ENCODE results near the gene GAL3ST1. TPM values are rescaled to one million over a fixed set of nuclear protein-coding genes. Genes with fewer than 3 reads are reported as not detected.
"Not testable (repeated sequence)": the region's sequence is repeated elsewhere in the genome, so short reads cannot be mapped to it uniquely, and the experiment has no call there.

The GAL3ST1 gene
- total RNA-seq, 1 donor from 2014 or later = 1.4 TPM

DNA sequence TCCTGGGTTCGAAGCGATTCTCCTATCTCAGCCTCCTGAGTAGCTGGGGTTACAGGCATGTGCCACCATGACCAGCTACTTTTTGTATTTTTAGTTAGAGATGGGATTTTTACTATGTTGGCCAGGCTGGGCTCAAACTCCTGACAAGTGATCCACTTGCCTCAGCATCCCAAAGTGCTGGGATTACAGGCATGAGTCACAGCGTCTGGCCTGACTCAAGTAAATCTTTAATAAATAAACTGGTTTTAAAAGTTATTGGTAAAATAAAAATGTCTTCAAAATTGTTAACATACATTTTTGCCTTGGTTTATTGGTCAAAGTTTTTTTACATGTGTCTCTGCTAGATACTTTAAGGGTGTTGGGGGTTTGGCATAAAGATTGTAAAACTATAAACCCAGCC lies 24.5 kb upstream of the GAL3ST1 start:
- DNase-seq (ENCODE audit: low spot score) = no peak
- no peak for ATAC-seq

DNA sequence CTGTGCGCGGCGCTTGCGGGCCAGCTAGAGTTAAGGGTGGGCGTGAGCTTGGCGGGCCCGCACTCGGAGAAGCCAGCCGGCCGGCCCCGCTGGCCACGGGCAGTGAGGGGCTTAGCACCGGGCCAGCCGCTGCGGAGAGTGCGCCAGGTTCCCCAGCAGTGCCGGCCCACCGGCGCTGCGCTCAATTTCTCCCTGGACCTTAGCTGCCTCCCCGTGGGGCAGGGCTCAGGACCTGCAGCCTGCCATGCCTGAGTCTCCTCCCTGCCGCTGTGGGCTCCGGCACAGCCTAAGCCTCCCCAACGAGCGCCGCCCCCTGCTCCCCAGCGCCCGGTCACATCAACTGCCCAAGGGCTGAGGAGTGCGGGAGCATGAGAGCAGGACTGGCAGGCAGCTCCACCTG lies 22.4 kb upstream of the GAL3ST1 start:
- ATAC-seq = no peak
- DNase-seq (ENCODE audit: low spot score) = no peak

DNA sequence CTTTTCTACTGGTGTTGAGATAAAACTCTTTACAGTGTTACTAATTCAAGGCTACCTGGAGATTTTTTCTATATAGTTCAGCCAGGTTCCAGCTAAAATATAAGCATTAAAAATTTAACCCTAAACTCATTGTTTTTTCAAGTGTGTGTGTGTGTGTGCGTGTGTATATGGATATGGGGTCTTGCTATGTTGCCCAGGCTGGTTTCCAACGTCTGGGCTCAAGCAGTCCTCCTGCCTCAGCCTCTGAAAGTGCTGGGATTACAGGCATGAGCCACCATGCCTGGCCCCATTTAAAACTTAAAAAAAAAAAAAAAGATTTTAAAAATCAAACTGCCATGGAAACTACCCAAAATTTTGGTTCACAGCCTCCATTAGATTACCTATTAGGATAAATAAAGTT lies 21.7 kb upstream of the GAL3ST1 start:
- DNase-seq (ENCODE audit: low spot score) (no peak), ATAC-seq (no peak)

DNA sequence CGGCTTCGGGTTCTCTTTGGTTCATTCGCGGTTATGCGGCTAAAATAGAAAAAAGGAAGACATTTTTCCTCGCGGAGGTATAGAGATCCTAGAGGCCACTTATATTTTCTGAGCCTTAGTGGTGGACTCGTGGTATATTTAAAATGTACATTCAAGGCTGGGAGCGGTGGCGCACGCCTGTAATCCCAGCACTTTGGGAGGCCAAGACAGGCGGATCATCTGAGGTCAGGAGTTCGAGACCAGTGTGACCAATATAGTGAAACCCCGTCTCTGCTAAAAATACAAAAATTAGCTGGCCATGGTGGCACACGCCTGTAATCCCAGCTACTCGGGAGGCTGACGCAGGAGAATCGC lies 17.9 kb upstream of the GAL3ST1 start:
- ATAC-seq; DNase-seq (ENCODE audit: low spot score): not testable (repeated sequence)

DNA sequence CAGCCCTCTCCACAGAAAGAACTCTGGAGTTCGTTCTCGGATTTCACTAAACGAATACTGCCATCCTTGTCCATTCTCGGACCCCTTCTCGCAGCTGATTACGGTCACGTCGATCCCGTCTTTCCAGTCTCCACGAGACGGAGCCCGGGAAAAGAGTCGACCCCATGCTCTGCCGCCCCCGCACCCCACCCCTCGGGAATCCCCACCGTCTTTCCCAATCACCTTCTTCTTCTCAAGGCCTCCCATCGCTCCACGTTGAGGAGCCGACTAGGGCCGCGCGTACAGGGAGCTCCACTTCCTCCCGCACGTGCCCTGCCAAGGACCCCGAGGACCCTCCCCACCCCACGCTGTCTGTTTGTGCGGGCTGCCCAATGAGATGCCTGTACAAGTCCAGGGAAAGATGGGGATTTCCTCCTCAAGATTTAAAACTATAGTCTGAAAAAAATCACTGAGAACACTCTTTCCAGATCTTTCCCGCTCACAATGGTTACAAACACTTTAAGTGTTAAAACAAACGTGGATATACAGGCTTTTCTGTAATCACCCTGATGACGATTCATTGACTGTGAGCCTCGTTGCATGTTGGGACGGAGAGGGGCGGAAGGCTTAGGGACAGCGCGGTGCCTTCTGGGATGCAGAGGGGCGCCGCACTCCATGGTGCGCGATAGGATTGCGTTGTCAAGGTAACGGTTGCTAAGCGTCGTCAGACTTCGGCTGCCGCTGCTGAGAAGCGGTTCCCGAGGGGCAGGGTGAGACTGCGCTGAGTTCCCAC lies 17.3 kb upstream of the GAL3ST1 start, which contains the start of gene PES1:
PES1 (minus strand) TSS at position 323 of the 772 bp plus-strand sequence; CDS start at position 246, 77 bp downstream.
- ATAC-seq (peak; percentile 98), DNase-seq (ENCODE audit: low spot score) (peak; percentile 95)

DNA sequence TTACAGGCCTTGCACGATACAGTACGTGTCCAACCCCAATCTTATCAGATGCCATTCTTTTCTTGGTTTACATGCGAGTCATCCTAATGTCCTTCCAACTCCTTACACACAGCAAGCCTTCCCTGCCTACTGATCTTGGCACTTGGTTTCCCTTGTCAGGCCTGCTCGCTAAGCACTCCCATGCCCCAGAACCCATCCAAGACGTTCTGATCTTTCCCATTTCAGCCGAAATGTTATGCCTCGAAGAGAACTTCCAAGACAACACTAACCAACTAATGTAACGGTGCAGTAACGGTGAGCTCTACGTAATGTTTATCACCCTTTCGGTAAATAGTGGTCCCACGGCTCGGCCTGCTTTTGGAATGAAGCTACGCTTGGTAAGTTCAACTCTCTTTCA lies 16.7 kb upstream of the GAL3ST1 start:
- no peak for ATAC-seq
- no peak for DNase-seq (ENCODE audit: low spot score)

DNA sequence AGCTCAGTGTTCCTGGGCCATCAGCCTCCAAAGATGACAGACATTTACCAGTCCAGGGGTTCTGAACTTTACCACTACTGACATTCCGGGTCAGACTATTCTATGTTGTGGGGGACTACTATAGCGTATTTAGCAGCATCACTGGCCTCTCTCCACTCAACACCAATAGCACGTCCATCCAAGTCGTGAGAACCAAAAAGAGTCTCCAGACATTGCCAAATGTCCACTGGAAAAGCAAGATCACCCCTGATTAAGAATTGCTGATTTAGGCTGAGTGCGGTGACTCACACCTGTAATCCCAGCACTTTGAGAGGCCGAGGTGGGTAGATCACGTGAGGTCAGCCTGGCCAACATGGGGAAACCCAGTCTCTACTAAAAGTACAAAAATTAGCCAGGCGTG lies 11.9 kb upstream of the GAL3ST1 start:
- no peak for DNase-seq (ENCODE audit: low spot score)
- ATAC-seq = no peak

DNA sequence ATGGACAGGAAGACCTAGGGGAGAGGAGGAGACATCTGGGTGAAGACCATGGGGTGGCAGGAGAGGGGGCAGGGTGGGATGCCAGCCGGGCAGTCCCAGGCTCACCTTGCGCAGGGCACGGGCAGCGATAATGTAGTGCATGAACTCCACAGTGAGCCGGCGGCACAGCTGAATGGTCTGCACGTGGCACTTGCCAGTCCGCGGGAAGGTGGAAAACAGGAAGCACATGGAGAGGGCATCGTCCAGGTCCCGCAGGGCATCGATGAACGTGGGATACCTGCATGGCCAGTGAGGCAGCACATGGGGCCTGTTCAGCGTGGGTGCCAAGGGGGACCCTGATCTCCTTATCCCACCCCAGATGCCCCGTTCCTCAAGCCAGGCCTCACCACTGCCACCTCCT lies 10.0 kb upstream of the GAL3ST1 start:
- DNase-seq (ENCODE audit: low spot score) (no peak), ATAC-seq (no peak)

DNA sequence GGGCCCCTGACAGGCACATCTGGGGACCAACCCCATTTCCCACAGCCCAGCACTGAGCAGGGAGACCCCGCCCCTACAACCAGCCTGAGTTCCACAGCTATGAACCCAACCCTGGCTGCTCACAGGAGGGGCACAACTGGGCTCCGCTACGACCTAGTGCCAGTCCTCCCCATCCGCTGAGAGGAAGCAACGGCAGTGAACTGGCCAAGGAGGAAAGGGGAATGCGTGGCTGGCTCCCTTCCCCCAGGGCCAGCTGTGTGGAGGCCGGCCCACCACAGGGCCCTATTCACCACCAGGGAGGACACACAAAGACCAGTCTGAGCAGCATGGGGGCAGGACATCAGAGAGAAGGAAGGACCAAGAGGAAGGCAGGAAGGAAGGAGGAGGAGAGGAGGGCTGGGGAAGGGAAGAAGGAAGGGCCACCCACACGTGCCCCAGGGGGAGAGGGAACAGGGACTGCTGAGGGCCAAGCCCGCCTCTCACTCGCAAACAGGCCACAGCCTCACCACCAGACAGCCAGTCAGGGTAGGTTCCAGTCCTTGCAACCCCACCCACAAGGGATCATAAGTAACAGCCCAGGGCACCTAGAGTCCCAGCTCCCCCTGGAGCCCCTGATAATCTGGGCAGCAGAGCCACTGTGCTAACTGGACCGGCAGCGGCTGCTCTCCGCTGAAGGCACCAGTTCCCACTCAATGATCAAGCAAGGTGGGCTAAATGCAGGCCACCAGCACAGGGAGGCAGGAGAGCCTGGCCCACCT lies 8.5 kb upstream of the GAL3ST1 start:
- ATAC-seq (no peak), DNase-seq (ENCODE audit: low spot score) (no peak)

DNA sequence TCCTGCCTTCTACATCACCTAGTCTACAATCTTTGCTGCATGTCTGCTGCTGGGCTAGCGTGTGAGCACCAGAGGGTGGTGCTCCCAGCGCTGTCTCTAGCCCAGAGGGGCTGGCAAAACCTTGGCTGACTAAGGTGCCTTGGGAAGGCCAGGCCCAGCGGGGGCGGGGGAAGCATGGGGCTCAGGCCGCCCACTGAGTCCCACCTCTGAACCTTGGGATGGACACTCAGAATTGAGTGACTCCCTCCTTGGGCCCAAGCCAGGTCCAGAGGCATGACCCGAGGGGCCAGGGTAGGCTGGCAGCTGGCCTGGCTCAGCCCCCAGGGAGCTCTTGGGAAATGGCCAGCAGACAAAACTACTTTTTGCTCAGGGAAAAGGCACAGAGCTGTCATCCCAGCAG lies 7.6 kb upstream of the GAL3ST1 start:
- ATAC-seq = no peak
- no peak for DNase-seq (ENCODE audit: low spot score)

DNA sequence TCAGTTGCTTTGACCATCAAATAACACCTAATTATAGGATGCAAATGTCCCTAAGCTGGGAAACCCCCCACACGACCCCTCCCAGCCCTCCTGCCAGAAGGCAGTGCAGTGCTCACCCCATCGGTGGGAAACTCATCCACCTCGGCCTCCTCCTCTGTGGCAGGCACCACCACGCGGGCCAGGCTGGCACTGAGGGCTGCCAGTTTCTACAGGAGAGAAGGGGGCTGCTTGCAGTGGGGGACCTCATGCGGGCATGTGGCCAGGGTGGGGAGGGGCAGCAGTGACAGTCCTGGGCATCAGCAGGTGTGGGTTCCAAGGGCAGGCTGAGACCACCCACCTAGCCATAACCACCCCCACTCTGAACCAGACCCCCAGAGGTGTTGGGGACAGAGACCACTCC lies 6.4 kb upstream of the GAL3ST1 start:
- no peak for ATAC-seq
- no peak for DNase-seq (ENCODE audit: low spot score)

DNA sequence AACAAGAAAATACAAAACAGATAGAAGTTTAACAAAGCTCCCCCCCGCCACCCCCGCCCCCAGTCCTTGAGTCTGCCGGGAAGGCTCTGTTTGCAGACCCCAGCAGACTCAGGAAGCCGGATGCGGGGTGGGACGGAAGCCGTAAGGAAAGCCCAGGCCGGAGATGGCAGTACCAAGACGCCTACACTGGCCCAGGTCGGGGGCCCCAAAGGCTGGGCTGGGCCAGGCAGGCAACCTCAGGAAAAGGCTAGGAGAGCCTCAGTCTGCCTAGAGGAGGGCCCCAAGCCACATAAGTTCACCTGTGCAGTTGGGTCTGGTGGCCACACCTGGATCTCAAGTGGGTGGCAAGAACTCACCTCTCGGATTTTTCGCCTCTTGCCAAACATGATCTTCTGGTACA lies 4.0 kb upstream of the GAL3ST1 start:
- DNase-seq (ENCODE audit: low spot score) (no peak), ATAC-seq (no peak)

DNA sequence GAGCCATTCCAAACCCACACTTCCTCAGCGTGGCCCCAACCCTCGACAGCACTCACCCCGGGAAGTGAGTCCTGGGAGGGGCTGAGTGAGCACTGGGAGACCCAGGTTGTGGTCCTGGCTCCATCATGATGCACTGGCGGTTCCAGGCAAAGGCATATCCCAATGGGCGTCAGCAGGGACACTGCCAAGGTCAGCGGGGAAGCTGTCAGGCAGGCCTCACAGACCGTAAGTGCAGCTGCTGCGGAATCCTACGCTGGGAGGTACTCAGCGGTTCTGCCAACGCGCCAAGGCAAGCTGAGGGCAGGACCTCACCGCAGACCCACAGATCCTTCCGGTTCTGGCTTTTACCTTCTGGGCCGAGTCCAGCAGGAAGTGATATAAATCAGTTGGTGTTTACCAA lies 1.4 kb upstream of the GAL3ST1 start:
- no peak for ATAC-seq
- no peak for DNase-seq (ENCODE audit: low spot score)

DNA sequence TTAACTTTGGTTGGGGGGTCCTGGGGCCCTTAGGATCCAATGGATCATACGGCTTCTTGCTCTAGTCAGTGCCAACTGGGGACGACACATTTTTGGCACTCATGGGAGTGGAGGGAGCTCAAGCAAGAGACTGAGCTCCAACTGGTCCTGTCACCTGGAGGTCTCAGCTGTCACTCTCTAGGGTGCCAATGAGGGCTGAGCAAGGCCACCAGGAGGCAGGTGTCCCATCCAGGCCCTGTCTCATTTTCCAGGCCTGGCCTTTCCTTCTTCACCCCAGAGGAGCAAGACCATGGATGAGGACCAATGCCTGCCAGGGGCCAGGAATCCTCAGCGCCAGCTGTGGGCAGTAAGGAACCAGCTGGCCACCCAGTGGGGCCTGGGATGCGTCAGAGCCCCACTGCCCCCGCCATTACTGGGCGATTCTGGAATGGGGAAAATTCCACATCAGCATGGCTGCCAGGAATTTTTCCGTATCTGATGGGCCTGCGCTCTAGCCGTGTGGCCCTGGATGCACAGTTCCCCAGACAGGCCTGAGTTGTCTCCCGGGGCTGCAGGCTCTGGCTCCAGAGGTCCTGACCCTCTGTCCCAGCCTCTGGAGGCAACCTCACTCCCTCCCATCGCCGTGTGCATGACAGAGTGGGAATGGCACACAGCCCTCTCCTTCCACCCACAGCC lies 669 bp upstream of the GAL3ST1 start:
- ATAC-seq = peak; percentile 3
- DNase-seq (ENCODE audit: low spot score) = no peak

DNA sequence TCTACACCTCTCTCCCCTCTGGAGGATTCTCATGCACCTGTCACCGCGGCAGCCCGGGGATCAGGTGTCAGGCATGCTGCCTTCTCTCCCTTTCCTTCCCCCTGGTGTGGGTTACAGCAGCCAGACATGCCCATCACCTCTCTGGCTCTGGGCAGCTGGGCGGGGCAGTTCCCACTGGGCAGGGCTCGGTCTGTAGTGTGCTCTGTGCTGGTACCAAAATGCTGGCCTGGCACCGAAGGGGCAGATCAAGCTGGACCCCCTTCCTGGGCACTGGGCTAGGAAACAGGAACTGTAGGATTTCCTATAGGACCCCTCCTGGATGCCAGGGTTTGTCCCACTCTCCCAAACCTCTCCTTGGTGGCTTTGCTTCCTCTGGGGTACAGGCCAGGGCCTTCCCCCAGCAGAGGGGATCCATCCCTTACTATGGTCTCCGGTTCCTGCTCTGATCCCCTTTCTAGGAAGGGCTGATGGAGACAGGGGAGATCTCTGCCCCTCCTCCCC lies 821 bp downstream of the GAL3ST1 start:
- DNase-seq (ENCODE audit: low spot score) = no peak
- ATAC-seq = peak; percentile 20

DNA sequence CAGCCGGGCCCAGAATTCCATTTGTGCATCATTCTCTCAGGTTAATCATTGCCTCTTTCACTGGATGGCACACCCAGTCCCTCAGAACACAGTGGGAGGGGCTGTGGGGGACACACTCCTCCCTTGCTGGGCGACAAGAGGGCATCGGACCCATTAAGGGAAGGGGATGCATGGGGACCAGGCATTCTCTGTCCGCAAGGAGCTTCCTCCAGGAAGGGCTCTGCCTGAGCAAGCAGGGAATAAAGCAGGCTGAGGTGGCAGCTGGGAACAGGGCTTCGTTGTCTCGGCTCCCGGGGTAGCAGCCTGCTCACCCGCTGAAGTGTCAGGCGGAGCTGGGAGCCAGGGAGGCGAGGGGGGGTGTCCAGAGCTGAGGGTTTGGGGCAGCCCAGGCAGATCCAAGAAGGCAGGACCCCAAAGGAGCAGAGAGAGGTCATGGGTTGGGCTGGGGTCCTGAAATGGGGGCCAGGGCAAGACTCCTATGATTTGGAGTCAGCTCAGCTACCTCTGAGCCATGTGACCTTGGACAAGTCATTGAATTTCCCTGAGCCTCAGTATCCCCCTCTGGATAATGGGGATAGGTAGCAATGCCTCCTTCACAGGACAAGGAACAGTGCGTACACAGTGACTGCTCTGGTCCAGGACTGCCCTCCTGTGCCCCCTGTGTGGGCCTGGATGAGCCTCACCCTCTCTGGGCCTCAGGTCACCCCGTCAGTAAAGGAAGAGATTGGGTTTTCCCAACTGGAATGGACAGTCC lies 1.4 kb downstream of the GAL3ST1 start:
- DNase-seq (ENCODE audit: low spot score) = no peak

DNA sequence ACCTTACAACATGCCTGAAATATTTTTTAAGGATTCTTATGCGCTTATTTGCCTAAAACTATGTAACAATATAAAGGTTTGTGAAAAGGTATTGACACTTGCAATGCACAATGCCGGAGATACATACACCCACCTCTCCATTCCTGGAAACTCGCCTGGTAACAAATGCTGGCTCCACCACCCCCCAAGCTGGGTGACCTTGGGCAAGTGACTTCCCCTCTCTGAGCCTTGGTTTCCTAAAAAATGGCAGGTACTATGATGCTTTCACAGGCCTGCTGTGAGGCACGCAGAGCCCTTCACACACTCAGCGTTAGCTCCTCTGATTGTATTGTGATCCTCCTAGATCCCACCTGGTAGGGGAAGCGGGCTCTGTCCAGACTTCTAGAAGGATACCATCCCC lies 2.3 kb downstream of the GAL3ST1 start:
- ATAC-seq (no peak), DNase-seq (ENCODE audit: low spot score) (no peak)

More for the DNA sequence above, 1.4 kb downstream of the GAL3ST1 start:
- ATAC-seq = peak; percentile 57

DNA sequence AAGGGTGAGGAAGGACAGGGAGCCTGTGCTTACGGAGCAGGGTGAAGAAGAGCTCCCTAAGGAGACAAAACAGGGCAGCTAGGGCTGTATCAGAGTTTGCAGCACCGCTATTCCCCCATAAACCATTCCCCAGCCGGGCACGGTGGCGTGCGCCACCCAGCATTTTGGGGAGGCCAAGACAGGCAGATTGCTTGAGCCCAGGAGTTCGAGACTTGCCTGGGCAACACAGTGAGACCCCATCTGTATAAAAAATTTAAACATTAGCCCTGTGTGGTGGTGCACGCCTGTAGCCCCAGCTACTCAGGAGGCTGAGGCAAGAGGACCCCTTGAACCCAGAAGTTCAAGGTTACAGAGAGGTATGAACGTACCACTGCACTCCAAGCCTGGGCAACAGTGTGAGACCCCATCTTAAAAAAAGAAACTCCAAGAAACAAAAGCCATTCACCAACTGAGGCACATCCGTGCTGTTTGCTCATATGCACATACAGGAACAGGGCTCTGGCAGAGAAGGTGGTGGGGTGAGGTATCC lies 4.7 kb downstream of the GAL3ST1 start:
- ATAC-seq (no peak), DNase-seq (ENCODE audit: low spot score) (no peak)

DNA sequence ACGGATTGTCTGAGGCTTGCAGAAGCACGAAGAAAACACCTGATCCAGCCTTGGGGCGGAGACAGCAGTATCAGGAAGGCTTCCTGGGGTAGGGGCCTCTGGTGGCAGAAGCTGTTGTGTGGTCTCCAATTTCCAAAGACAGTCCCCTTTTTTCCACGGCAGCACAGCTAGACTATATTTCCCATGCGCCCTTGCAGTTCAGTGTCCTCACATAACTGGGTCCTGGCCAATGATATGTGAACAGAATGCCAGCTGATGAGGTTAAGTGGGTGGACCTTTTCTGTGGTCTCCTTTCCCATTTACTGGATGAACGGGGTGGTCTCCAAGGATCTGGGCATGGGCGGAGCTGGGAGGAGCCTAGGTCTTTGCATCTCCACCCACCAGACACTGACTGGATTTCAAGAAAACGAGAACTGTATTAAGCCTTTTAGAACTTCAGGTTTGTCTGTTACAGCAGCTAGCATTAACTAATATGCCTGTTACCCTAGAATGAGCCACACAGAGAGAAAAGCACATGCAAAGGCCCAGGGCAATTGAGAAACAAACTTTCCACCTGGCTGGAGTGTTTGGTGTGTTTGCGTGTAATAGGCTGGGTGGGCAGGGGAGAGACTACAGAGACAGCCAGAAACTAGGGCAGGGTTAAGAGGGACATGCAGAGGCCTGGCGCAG lies 6.2 kb downstream of the GAL3ST1 start:
- ATAC-seq = no peak
- DNase-seq (ENCODE audit: low spot score) = no peak

DNA sequence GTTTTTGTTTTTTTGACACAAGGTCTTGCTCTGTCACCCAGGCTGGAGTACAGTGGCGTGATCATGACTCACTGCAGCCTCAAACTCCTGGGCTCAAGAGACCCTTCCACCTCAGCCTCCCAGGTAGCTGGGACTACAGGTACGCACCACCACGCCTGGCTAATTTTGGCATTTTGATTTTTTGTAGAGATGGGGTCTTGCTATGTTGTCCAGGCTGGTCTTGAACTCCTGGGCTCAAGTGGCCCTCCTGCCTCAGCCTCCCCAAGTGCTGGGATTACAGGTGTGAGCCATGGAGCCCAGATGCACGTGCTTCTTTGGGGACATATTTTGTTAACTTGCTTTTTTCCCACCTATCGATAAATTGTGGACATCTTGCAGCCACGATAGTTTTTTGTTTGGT lies 7.2 kb downstream of the GAL3ST1 start:
- DNase-seq (ENCODE audit: low spot score) = not testable (repeated sequence)

More for the DNA sequence above, 7.2 kb downstream of the GAL3ST1 start:
- ATAC-seq = not testable (repeated sequence)

Data from left lobe of liver (tissue), 2 donors.